ENCODE measurements around the gene HLF. TPM values are rescaled to one million over a fixed set of nuclear protein-coding genes. Genes with fewer than 3 reads are reported as not detected.

The HLF gene
- total and polyA plus RNA-seq, 8 donors: 1.6 to 42.4 (median 9.6) TPM

- Histone ChIP-seq H3K4me3 (no peak overlapping the region), H3K27me3 (no peaks in the 10 kb centered on the region), H3K9me3 (no peaks in the 10 kb centered on the region), H3K27ac (no peak overlapping the region), H3K4me1 (no peaks in the 10 kb centered on the region), H3K36me3 (no peaks in the 10 kb centered on the region)
- intact Hi-C loops (cut with DNase I; ENCODE audit: low total_unique reads): no loop called here
- 51 to 67% (median 61%) methylated on average over 3 of the region's 3 CpGs for WGBS, 5 donors
- TF ChIP-seq EP300 (IDR thresholded peaks at IDR 0.05) (no peak), POLR2A (IDR thresholded peaks at IDR 0.05) (no peak), POLR2AphosphoS5 (IDR thresholded peaks at IDR 0.05) (no peak)
- TF ChIP-seq, protein P1, sequence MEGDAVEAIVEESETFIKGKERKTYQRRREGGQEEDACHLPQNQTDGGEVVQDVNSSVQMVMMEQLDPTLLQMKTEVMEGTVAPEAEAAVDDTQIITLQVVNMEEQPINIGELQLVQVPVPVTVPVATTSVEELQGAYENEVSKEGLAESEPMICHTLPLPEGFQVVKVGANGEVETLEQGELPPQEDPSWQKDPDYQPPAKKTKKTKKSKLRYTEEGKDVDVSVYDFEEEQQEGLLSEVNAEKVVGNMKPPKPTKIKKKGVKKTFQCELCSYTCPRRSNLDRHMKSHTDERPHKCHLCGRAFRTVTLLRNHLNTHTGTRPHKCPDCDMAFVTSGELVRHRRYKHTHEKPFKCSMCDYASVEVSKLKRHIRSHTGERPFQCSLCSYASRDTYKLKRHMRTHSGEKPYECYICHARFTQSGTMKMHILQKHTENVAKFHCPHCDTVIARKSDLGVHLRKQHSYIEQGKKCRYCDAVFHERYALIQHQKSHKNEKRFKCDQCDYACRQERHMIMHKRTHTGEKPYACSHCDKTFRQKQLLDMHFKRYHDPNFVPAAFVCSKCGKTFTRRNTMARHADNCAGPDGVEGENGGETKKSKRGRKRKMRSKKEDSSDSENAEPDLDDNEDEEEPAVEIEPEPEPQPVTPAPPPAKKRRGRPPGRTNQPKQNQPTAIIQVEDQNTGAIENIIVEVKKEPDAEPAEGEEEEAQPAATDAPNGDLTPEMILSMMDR (IDR thresholded peaks at IDR 0.05): no peak
- DNase-seq: no peak
Observed at GRCh38 chr17:55245986-55246385, 18.8 kb upstream of the HLF start.

DNA sequence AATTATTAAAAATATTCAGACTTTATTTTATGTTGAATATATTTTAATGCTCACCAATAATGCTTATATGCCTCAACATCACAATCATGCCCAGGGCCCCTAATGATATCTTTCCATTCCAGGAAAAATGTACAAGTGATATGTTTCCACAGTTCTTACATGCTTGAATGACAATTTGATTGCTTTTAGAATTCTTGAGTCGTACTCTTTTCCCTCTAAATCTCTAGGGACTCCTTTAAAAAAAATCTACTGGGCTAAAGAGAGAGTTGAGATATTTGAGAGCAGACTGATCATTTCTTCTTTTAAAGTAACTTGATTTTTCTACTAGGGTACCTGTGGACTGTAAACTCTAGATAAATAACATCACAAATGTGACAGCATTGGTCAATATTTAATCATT, 18.2 kb upstream of the HLF start:
- intact Hi-C loops (cut with DNase I; ENCODE audit: low total_unique reads): no loop called here
- Histone ChIP-seq H3K4me1 (no peaks in the 10 kb centered on the region), H3K27ac (no peak overlapping the region), H3K36me3 (no peaks in the 10 kb centered on the region), H3K27me3 (no peaks in the 10 kb centered on the region), H3K9me3 (no peaks in the 10 kb centered on the region), H3K4me3 (no peak overlapping the region)
- 59 to 80% (median 69%) methylated on average over 1 of the region's 1 CpG for WGBS, 5 donors
- TF ChIP-seq POLR2A (IDR thresholded peaks at IDR 0.05) (no peak), POLR2AphosphoS5 (IDR thresholded peaks at IDR 0.05) (no peak), EP300 (IDR thresholded peaks at IDR 0.05) (no peak)
- TF ChIP-seq, protein P1 (IDR thresholded peaks at IDR 0.05): no peak
- DNase-seq: no peak

DNA sequence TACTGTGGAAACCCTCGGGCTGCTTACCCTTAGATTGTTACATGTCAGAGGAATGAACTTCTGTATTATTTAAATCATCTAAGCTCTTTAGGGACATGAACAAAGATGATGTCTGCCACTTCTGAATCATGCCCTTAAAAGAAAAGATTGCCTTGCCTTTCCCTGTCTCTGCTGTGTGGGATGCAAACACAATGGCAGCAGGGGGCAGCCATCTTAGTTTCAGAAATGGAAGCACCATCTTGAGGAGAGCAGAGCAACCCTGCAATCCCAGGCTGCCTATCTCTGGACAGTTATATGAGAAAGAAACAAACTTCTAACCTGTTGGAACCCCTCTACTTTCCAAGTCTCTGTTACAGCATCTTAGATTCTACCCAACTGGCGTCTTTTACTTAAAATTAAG, 16.7 kb upstream of the HLF start:
- H3K27ac ChIP-seq: no peak overlapping the region
- H3K9me3 ChIP-seq: no peaks in the 10 kb centered on the region
- no peak for DNase-seq
- H3K36me3 ChIP-seq: no peaks in the 10 kb centered on the region
- intact Hi-C loops (cut with DNase I; ENCODE audit: low total_unique reads): no loop called here
- 73 to 90% (median 77%) methylated on average over 2 of the region's 2 CpGs for WGBS, 5 donors
- H3K4me1 ChIP-seq: no peaks in the 10 kb centered on the region
- H3K27me3 ChIP-seq: no peaks in the 10 kb centered on the region
- no peak for TF ChIP-seq POLR2AphosphoS5 (IDR thresholded peaks at IDR 0.05)
- no peak for TF ChIP-seq EP300 (IDR thresholded peaks at IDR 0.05)
- no peak for TF ChIP-seq POLR2A (IDR thresholded peaks at IDR 0.05)
- TF ChIP-seq, protein P1 (IDR thresholded peaks at IDR 0.05): no peak
- H3K4me3 ChIP-seq: no peak overlapping the region

DNA sequence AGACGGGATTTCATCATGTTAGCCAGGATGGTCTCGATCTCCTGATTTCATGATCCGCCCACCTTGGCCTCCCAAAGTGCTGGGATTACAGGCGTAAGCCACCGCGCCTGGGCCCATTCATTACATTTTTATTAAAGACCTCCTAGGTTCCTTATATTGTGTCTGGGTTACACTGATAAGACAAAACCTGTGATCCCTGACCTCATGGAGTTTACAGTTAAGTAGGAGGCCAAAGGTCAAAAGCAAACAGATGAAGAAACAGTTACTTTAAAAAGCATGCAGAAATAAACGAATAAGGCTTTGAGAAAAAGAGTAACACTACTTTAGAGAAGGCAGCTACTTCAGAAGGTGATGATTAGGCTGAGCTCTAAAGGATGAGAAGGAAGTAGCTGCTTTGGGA, 14.9 kb upstream of the HLF start:
- intact Hi-C loops (cut with DNase I; ENCODE audit: low total_unique reads): no loop called here
- H3K4me3 ChIP-seq: no peak overlapping the region
- TF ChIP-seq EP300 (IDR thresholded peaks at IDR 0.05): no peak
- TF ChIP-seq, protein P1 (IDR thresholded peaks at IDR 0.05): no peak
- TF ChIP-seq POLR2AphosphoS5 (IDR thresholded peaks at IDR 0.05): no peak
- TF ChIP-seq POLR2A (IDR thresholded peaks at IDR 0.05): no peak
- no peaks in the 10 kb centered on the region for H3K27me3 ChIP-seq
- H3K36me3 ChIP-seq: no peaks in the 10 kb centered on the region
- H3K9me3 ChIP-seq: no peaks in the 10 kb centered on the region
- no peak for DNase-seq
- 86 to 90% (median 90%) methylated on average over 7 of the region's 7 CpGs for WGBS, 5 donors
- no peak overlapping the region for H3K27ac ChIP-seq
- H3K4me1 ChIP-seq: no peaks in the 10 kb centered on the region

Measured in stomach (tissue), 9 donors.